ENCODE measurements around the gene NPFF. TPM values are rescaled to one million over a fixed set of nuclear protein-coding genes. Genes with fewer than 3 reads are reported as not detected.

Gene NPFF
- total and polyA plus RNA-seq, 10 of the 15 experiments (the other 5 are each of a cell fraction or from before 2014, with no cell fraction given): 0.21 to 0.69 (median 0.23) TPM; not detected in 7

DNA sequence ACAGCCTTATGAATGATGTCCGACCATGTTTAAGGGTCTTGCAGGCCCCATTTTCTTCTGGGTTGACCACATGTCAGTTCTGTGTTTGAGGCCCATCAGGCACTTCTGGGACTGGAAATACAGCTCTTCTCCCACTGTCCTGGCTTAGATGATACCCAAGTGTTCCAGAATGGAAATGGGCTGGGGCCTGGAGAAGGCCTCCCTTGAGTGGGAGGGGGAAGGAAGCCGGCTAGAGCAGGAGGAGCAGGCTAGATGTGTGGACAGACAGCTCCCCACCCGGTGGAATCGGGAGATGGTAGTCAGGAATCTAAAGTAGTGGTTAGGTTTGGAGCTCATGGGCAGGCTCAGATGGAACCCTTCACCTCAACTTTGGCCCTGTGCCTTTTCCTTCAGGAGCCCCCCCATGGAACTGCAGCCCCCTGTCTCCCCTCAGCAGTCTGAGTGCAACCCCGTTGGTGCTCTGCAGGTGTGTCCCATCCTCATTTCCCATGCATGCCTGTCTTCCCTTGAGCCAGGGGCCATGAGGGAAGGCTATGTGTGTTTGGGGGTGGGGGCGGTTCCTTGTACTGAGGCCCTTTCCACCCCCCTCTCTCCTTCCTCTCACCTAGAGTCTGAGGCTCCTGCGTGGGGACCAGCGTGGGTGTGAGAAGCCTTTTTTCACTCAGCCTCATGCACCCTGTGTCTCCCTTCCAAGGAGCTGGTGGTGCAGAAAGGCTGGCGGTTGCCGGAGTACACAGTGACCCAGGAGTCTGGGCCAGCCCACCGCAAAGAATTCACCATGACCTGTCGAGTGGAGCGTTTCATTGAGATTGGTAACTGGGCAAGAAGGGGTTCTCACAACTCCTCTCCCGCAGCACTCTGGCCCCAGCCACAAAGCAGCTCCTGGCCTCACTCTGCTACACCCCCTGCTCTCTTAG lies 3.0 kb downstream of the NPFF start (continued):
- no peak for TF ChIP-seq MTA2 (IDR thresholded peaks at IDR 0.05; ENCODE audit: low read depth)

DNA sequence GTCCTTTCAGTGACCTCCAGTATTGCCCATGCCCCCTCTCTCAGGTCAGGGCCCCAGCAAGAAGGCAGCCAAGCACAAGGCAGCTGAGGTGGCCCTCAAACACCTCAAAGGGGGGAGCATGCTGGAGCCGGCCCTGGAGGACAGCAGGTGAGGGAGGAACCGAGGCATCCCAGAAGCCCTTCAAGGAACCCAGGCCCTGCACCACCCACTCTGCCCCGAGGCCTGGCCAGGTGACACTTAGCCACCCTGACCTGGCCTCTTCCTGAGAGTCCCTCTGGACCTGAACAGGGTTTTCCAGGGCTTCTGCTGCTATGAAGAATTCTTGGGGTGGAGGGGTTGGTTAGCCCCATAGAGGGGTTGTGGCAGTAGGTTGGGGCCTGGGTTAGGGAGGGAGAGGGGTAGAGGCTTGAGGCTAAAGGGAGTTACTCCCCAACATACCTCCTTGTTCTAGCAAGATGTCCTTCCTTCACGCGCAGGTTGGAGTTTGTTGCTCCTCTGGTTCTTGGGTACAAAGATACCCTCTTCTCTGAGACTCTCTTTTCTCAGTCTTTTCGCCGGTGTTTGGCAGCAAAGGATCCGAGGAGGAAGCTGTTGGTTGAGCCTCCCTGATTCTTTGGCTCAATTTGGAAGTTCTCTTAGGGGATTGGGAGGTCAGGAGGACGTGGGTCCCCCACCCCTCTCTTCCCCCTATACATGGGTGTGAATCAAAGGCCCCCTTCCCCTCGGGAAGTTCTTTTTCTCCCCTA lies 4.1 kb downstream of the NPFF start:
- ChIA-PET SMC1A (ENCODE audit: uncharacterized antibody, unreplicated experiment) (no interaction called here), POLR2A (interaction anchor here (0.6 to 1.3 kb wide), 2 partner anchors 23 to 179 kb away, joined by 3 to 4 read pairs; no protein-coding TSS in a partner anchor), RAD21 (ENCODE audit: unreplicated experiment) (no interaction called here), CTCF (interaction anchor here (1.1 kb wide), 1 partner anchor 182 kb away, joined by 4 read pairs; the partner anchor contains the start of gene AAAS)
- Histone ChIP-seq H3K27me3 (replicated peaks in 1 of 2; ENCODE audit: control insufficient read depth in 2 of 2, insufficient read depth in 2 of 2, low read length in 1 of 2) (no peaks in the 10 kb centered on the region), H3K4me2 (ENCODE audit: control insufficient read depth, insufficient read depth) (no peak overlapping the region), H3K36me3 (ENCODE audit: control insufficient read depth in 2 of 2, insufficient read depth in 2 of 2, low read length in 1 of 2) (peaks cover 9 to 12% of the 10 kb centered on the region in 2 experiments; a peak in 2 of 4 replicates), H3K79me2 (ENCODE audit: control insufficient read depth, insufficient read depth, low read length) (peaks cover 11% of the 10 kb centered on the region), H3K4me3 (no peak overlapping the region), H2AFZ (ENCODE audit: control insufficient read depth, low read depth, low read length) (no peak overlapping the region), H3K27ac (ENCODE audit: control insufficient read depth, insufficient read depth) (no peak overlapping the region), H4K20me1 (ENCODE audit: control insufficient read depth, insufficient read depth) (no peaks in the 10 kb centered on the region), H3K9ac (ENCODE audit: control insufficient read depth, insufficient read depth, low read length) (no peak overlapping the region), H3K9me3 (replicated peaks; ENCODE audit: control insufficient read depth, insufficient read depth, low read length) (no peaks in the 10 kb centered on the region), H3K4me1 (ENCODE audit: control insufficient read depth, insufficient read depth, low read length) (peaks cover 13% of the 10 kb centered on the region)
- no TSS peak for BruUV-seq (replicated peaks)
- ATAC-seq: no peak
- WGBS (ENCODE audit: insufficient coverage, insufficient replicate concordance, low lambda C conversion rate, missing lambda C conversion rate): 74% methylated on average over 9 of the region's 10 CpGs
- intact Hi-C loops (cut with micrococcal nuclease; ENCODE audit: unreplicated experiment): loop anchor here (5.0 kb wide), 1 partner anchor 51 kb away; the partner anchor contains the start of gene PCBP2
- no peak for DNase-seq (ENCODE audit: low read depth, low spot score)
- no peak for FAIRE-seq
- in situ Hi-C loops (cut with MboI): no loop called here
- TF ChIP-seq NFYA (IDR thresholded peaks at IDR 0.05; ENCODE audit: borderline replicate concordance, low read depth, low read length) (no peak), STAT1 (conservative IDR thresholded peaks at IDR 0.05) (no peak), MYB (IDR thresholded peaks at IDR 0.05; ENCODE audit: borderline replicate concordance, low read depth, low read length) (no peak), ZNF274 (IDR thresholded peaks at IDR 0.05; ENCODE audit: insufficient read depth, insufficient read length) (no peak), CREM (IDR thresholded peaks at IDR 0.05; ENCODE audit: low read depth) (no peak), IRF4 (IDR thresholded peaks at IDR 0.05; ENCODE audit: low read depth, low read length) (no peak), HDAC2 (IDR thresholded peaks at IDR 0.05) (no peak), MEF2A (IDR thresholded peaks at IDR 0.05; ENCODE audit: insufficient read depth, low read depth, low read length) (no peak), DPF2 (IDR thresholded peaks at IDR 0.05) (no peak), KDM1A (IDR thresholded peaks at IDR 0.05; ENCODE audit: borderline replicate concordance) (no peak)
- TF ChIP-seq, protein P1, sequence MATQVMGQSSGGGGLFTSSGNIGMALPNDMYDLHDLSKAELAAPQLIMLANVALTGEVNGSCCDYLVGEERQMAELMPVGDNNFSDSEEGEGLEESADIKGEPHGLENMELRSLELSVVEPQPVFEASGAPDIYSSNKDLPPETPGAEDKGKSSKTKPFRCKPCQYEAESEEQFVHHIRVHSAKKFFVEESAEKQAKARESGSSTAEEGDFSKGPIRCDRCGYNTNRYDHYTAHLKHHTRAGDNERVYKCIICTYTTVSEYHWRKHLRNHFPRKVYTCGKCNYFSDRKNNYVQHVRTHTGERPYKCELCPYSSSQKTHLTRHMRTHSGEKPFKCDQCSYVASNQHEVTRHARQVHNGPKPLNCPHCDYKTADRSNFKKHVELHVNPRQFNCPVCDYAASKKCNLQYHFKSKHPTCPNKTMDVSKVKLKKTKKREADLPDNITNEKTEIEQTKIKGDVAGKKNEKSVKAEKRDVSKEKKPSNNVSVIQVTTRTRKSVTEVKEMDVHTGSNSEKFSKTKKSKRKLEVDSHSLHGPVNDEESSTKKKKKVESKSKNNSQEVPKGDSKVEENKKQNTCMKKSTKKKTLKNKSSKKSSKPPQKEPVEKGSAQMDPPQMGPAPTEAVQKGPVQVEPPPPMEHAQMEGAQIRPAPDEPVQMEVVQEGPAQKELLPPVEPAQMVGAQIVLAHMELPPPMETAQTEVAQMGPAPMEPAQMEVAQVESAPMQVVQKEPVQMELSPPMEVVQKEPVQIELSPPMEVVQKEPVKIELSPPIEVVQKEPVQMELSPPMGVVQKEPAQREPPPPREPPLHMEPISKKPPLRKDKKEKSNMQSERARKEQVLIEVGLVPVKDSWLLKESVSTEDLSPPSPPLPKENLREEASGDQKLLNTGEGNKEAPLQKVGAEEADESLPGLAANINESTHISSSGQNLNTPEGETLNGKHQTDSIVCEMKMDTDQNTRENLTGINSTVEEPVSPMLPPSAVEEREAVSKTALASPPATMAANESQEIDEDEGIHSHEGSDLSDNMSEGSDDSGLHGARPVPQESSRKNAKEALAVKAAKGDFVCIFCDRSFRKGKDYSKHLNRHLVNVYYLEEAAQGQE (IDR thresholded peaks at IDR 0.05; ENCODE audit: low read depth, low read length): no peak
- TF ChIP-seq, protein P2, sequence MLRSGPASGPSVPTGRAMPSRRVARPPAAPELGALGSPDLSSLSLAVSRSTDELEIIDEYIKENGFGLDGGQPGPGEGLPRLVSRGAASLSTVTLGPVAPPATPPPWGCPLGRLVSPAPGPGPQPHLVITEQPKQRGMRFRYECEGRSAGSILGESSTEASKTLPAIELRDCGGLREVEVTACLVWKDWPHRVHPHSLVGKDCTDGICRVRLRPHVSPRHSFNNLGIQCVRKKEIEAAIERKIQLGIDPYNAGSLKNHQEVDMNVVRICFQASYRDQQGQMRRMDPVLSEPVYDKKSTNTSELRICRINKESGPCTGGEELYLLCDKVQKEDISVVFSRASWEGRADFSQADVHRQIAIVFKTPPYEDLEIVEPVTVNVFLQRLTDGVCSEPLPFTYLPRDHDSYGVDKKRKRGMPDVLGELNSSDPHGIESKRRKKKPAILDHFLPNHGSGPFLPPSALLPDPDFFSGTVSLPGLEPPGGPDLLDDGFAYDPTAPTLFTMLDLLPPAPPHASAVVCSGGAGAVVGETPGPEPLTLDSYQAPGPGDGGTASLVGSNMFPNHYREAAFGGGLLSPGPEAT (IDR thresholded peaks at IDR 0.05; ENCODE audit: low read depth): no peak

All from GM12878 (cell line).